Epithelial cell of esophagus (primary cell): Measurements from ENCODE around the gene HRH3.

Experiments used
- DNase-seq: peaks from one replicate; pipeline ENCODE4 v3.0.0; 2010; ENCODE audit warnings: low read depth
- H3K4me3 ChIP-seq: 2 replicates; pipeline ENCODE4 v1.5.1; 2011; ENCODE audit warnings: mild to moderate bottlenecking, low read length, control low read depth
- CTCF ChIP-seq: IDR thresholded peaks from 2 replicates; pipeline ENCODE4 v1.5.1; 2011; ENCODE audit warnings: low read depth, mild to moderate bottlenecking, low read length, control low read depth, inconsistent platforms; ENCODE audit not compliant: insufficient read depth; ENCODE audit errors: missing control alignments

Gene HRH3

DNA sequence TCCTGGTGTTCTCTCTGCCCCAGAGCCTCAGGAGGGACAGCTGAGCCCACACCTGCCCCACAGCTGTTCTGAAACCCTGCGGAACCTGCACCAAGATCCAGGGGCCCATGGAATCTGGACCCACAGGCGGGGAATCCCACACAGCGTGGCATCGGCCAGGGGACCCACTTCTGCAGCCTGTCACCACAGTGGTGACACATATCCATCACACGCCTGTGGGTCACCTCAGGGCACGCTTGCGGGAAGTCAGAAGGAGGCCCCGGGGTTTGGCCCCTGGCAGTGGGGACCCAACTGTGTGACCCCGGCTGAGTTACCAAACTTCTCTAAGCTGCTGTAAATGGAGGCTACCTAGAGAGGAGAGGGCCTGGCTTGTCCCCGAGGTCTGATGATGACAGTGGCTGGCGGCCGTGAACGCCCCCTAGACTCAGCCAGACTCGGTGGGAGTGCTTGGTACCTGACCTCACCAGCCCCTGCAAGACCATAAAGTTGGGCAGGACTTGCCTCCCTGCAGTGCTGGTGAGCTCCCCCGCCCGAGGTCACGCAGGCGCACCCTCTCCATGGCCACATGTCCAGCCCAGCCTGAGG lies 2.3 kb upstream of the HRH3 start:
- no peak for TF ChIP-seq CTCF
- DNase-seq: no peak
- H3K4me3 ChIP-seq: no peak overlapping the region

DNA sequence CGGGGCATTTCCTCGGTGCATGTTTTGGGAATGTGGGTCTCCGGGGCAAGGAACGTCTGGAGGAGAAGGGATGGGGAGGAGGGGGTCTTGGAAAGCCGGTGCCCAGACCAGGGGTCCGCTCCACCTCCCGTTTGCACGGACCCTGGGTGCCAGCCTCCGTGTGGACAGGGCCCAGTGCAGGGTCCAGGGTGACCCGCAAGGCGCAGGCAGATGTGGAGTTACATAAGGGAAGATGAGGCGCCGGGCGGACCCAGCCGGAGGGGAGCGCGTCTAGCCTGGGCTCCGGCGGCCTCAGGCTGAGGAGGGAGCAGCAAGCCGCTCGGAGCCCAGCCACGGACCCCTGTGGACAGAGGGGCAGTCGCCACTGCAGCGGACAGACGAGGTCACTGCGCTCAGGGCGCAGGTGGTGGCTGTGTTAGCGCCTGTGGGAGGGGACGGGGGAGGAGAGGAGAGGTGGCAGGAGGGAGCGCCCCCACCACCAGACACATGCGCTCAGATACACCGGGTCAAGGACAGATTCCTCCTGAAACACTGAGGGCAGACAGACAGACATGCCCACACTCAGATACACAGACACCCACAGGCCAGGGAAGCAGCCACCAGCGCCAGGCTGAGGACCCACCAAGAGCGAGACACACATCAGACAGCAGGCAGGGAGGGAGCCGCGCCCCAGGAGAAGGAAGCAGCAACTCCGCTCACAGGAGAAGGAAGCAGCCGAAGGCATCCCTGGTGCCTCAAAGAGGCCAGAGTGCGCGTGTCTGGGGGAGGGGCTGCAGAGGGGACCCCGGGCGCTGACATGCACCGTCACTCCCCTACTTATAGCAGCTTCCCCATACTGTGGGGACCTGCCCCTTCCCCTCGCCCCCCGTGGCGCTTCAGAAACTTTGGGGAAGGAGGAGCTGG lies 839 bp upstream of the HRH3 start:
- H3K4me3 ChIP-seq: no peak overlapping the region
- no peak for DNase-seq
- TF ChIP-seq CTCF: no peak

GRCh38 chr20:62219101-62219991 lies 732 bp downstream of the HRH3 start:
- no peak for TF ChIP-seq CTCF
- DNase-seq: no peak
- H3K4me3 ChIP-seq: no peak overlapping the region

GRCh38 chr20:62217913-62218773 lies 1.9 kb downstream of the HRH3 start:
- H3K4me3 ChIP-seq: no peak overlapping the region
- no peak for DNase-seq
- no peak for TF ChIP-seq CTCF

- no peak for DNase-seq
- TF ChIP-seq CTCF: no peak
- no peak overlapping the region for H3K4me3 ChIP-seq
Observed at GRCh38 chr20:62216636-62217566, 3.2 kb downstream of the HRH3 start.
